ENCODE results near the gene TBC1D23.
"Not testable (repeated sequence)": the region's sequence is repeated elsewhere in the genome, so short reads cannot be mapped to it uniquely, and the experiment has no call there.

Gene TBC1D23

DNA sequence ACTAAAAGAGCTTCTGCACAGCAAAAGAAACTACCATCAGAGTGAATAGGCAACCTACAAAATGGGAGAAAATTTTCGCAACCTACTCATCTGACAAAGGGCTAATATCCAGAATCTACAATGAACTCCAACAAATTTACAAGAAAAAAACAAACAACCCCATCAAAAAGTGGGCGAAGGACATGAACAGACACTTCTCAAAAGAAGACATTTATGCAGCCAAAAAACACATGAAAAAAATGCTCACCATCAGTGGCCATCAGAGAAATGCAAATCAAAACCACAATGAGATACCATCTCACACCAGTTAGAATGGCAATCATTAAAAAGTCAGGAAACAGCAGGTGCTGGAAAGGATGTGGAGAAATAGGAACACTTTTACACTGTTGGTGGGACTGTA lies 91.0 kb downstream of the TBC1D23 start:
- not testable (repeated sequence) for DNase-seq (ENCODE audit: low read depth in 1 of 2, low spot score in 1 of 2)

DNA sequence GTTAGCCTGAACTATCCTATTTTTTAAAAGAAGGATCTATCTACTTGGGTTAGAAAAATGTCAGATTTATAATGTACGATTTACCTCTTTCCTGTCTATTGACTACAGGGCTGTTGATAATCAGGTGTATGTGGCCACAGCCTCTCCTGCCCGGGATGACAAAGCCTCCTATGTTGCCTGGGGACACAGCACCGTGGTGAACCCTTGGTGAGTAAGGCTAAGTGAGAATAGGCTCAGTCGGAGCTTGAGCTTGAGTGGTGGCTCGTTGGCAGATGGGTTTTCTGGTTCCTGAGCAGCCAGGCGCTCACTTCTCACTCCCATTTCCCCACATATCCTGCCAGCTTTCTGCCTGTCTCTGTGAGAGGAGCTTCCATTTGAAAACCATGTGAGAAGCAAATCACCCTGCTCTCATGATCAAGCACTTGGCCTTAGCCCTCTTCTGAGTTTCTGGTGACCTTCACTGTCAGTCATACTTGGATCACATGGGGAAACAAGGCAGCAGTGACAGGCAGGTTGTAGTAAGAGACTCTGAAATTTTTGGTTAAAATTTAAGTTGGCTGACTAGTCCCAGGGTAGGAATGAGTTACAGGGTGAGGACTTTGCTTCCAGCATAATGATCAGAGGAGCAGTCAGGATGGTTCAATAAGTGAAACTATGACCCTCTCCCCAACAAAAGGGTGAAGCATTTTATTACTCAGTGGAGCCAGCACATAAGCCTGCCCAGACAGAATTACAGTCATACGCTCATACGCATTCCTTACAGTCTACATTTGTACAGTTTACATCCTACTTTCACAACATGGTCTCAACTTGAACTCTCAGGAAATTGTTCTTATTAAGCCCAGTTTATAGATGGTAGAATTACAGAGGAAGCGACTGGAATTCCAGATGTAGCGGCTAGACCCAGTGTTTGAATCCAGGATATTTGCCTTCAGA lies 91.8 kb downstream of the TBC1D23 start:
- DNase-seq (ENCODE audit: low read depth in 1 of 2, low spot score in 1 of 2), result no peak

DNA sequence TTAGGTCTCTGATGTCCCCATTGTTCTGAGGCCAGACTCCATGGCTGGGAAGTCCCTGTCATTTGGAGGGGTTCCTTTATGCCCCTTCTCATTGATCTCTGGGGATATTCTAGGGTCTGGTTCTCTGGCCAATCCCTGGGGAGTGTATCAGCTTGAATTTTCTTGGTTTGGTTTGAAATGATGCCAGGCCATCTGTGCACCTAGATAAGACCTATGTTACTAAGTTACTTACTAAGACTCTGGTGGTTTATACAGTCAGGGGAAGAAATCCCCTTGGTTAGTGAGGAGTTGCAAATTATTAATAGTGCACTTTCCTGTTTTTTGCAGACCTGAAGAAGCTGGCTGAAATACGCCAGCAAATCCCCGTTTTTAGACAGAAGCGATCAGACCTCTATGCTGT lies 94.1 kb downstream of the TBC1D23 start:
- no peak for DNase-seq (ENCODE audit: low read depth in 1 of 2, low spot score in 1 of 2)

DNA sequence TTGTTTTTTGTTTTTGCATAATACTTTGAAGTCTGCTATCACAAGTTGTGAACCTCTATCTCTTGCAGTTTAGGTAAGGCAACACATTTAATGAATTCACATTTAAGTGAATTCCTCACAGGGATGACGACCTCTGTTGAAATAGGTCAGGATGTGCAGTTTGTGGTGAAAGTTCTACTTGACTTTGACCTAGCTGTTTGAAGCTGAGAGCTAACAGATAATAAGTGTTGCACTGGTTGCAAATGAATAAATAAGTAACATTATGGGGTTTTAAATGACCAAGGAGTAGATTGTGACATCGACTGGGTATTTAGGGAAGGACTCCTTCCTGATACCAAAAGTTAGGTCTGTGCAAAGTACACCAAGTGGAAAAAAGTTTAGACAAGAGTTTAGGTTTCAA lies 97.6 kb downstream of the TBC1D23 start:
- DNase-seq (ENCODE audit: low read depth in 1 of 2, low spot score in 1 of 2), result no peak

DNA sequence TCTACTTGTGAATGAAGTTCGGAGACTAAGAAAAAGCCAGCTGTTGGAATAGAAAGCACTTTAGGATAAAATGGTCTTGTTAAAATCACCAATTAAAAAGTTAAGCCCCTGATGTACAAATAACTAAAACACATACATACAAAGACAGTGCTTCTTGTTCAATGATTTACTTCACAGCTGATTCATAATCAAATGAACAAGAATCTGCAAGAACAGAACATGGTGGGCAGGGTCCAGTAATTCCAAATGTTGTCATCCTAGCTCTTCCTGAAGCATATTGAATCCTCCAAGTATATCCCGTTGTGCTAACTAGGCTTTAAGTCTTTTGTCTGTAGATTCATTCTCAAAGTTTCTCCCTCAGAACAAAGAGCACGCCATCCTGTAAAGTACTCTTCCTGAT lies 98.2 kb downstream of the TBC1D23 start:
- DNase-seq (ENCODE audit: low read depth in 1 of 2, low spot score in 1 of 2), result no peak

DNA sequence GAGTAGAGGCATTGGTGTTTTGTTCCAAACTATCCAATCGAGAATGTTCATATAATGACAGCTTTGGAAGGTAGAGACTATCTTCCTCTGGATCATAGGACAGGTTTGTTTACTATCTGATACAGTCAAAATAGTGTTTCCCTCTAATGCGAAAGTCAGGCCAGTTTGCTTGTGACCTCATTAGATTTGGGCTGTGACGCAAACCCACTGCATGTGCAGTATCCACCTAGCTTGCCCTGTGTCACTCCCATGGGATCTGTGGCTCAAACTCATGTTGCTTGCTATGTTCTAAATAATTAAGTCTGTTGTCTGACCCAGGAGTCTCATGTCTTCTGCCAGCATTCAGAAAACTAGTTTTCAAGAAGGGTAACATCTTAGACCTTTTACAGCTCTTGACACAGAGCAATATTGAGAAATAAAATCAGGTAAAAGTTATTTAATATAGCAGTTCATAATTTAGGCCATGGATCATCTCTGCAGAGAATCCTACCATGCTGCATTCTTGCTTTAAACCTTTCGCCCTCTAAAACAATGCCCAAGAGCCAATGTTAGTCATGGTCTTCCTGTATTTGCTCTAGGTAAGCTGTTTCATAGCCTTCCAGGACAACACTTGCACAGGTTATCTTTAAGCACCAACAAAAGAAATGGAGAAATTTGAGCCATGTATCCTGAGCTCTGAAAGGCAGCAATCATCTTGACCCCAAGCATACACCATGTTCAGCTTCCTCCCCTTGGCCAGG lies 100.1 kb downstream of the TBC1D23 start:
- DNase-seq (ENCODE audit: low read depth in 1 of 2, low spot score in 1 of 2), result no peak

DNA sequence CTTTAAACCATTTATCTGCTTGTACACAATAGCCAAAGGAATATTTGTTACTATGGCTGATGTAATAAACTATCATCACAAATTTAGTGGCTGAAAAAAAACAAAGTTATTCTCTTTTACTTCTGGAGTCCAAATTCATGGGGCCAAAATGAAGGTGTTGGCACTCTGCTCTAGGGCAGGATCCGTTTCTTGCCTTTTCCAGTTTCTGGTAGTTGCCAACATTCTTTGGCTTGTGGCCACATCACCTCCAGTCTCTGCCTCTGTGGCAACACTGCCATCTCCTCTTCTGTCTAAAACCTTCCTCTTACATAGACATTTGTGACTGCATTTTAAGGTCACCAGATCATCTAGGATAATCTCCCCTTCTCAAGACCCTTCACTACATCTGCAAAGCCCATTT lies 101.1 kb downstream of the TBC1D23 start:
- no peak for DNase-seq (ENCODE audit: low read depth in 1 of 2, low spot score in 1 of 2)

DNA sequence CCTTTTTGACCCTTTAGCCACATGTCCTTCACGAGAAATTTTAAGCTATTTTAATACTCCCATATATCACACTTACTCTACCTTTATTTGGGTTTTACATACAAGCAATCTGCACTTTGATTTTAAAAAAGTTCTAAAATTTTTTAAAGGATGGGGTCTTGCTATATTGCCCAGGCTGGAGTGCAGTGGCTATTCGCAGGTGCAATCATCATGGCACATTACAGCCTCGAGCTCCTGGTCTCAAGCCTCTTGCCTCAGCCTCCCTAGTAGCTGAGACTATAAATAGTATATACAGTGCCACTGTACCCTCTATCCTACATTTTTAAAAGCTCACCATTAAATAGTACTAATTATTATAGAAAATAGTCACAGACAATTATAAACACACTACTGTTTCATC lies 103.6 kb downstream of the TBC1D23 start:
- DNase-seq (ENCODE audit: low read depth in 1 of 2, low spot score in 1 of 2), result no peak

DNA sequence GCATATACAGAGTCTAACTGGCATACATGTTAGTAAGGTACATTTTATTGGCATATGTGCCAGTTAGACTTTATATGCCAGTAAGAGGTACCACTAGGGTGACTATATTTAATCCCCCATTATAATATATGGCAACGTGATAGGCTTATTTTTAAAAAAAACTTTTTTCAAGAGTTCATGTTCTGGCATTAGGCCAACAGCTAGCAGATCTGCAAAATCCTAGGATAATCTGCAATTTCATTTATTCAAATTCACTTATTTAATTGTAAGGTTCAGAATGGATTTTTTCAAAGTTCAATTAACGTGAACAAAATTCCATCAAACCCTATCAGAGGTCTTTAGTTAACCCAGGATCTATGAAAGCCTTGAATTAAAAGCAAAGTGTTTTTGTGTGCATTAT lies 105.6 kb downstream of the TBC1D23 start:
- DNase-seq (ENCODE audit: low read depth in 1 of 2, low spot score in 1 of 2), result no peak

DNA sequence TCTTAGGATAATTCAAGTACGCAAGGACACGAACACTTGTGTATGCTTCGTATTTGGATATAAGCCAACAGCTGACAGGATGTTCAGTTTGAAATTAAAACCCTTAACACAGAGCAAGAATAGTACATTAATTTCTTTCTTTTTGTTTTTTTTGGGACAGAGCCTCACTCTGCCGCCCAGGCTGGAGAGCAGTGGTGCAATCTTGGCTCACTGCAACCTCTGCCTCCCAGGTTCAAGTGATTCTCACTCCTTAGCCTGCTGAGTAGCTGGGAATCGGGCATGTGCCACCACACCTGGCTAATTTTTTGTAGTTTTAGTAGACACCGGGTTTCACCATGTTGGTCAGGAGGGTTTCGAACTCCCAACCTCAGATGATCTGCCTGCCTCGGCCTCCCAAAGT lies 107.6 kb downstream of the TBC1D23 start:
- DNase-seq (ENCODE audit: low read depth in 1 of 2, low spot score in 1 of 2), result no peak

DNA sequence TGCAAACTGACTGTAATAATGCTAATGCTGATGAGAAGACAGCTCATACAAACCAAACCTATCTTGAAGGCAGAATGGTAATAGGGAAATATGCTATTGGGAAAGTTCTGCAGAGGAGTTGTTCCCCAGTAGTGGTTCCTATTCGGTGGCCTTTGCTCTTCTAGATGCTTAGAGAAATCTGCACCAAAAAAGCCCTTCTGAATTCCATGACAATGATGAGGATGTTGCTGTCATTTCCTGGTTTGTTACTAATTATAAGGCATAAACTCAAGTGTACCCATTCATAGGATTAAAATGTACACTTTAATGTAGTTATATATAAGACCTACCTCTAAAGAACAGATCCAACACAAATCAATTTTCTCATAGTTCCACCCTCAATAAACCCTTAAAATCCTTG lies 110.0 kb downstream of the TBC1D23 start:
- no peak for DNase-seq (ENCODE audit: low read depth in 1 of 2, low spot score in 1 of 2)

DNA sequence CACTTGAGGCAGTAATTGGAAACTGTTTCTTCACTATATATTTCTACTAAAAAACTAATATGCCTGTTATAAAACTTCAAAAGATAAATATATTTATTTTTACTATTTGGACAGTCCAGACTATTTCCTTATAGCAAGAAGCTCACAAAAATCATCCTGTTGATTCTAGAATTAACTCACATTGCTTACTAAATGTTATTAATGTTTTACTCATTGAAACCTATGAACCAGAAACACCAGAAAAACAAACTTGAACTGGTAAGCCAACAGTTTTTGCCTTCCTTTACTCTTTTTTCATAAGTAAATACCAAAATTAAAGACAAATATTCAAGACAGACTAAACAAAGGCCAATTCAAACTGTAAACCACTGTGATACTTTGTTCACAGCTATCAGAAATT lies 113.7 kb downstream of the TBC1D23 start:
- no peak for DNase-seq (ENCODE audit: low read depth in 1 of 2, low spot score in 1 of 2)
